GM19438 (cell line): Measurements from ENCODE around the gene TRAF4.
A peak's percentile ranks its signal among the peaks of the same experiment; 100 is the strongest.
"Not testable (repeated sequence)": the region's sequence is repeated elsewhere in the genome, so short reads cannot be mapped to it uniquely, and the experiment has no call there.

Experiments used
- ATAC-seq: cut with Tn5 transposase; IDR thresholded peaks from one replicate; pipeline ENCODE4 v1.9.1; 2021; ENCODE audit warnings: low read depth; ENCODE audit not compliant: unreplicated experiment

TRAF4 gene

DNA sequence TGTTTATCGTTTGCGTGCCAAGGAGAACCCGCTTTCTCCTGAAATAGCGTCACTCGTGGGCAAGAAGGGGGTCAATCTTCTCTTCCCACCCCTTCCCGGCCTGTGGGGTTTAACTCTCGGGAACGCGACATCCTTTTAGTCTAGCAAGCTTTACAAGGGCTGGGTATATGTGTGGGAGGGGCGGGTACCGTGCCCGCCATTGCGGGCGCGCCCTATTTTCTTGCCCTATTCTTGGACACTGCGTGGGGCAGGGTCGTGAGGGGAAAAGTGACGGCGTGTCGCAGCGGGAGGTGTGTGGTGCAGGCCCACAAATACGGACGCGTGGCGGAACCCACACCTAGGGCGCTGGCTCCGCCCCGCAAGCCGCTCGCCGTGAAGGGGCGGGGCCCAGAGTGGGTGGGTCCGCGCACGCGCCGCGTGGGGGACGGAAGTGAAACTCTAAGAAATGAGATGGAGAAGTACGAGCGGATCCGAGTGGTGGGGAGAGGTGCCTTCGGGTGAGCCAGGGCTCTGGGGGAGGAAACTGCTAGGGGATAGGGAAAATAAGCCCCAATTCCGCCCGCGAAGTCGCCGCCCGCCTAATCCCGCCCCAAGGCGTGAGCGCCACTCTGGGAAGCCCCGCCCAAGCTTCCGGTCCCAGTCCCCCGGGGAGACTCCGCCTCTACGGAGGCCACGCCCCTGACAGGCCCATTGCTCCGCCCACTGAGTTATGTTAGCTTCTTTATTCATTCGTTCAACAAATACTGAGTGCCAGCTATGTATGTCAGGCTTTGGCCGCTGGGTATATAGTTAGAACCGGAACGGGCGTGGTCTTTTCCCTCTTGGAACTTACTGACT, 15.2 kb upstream of the TRAF4 start, which contains the start of gene NEK8:
Gene NEK8 (plus strand): TSS at position 425 of the 837 bp plus-strand sequence. CDS start 26 bp downstream, at position 451.
- ATAC-seq: peak; percentile 26

DNA sequence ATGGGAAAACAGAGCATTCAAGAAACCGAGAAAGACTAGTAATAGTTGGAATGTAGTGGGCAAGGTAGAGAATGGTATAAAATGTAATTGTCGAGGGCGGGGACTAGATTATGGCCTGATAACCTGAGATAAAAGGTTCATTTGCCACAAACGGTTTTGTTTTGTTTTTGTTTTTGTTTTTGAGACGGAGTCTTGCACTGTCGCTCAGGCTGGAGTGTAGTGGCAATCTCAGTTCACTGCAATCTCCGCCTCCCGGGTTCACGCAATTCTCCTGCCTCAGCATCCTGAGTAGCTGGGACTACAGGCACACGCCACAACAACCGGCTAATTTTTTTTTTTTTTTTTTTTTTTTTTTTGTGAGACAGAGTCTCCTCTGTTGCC, 13.9 kb upstream of the TRAF4 start:
- no peak for ATAC-seq

DNA sequence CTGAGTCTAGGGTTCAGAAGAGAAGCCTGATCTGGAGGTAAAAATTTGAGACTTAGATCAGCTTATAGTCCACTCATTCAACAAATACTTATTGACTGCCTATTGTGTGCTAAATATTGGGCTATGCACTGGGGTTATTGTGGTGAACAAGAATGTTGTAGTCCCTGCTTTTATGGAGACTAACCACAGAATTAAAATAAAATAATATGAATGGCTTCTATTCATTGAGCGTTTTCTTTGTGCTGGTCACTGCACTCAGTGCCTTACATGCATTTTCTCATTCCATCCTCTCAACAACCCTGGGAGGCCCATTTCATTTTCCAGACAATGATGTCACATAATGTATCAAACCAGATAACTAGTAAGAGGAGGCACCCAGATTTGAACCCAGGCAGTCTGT, 10.5 kb upstream of the TRAF4 start:
- no peak for ATAC-seq

DNA sequence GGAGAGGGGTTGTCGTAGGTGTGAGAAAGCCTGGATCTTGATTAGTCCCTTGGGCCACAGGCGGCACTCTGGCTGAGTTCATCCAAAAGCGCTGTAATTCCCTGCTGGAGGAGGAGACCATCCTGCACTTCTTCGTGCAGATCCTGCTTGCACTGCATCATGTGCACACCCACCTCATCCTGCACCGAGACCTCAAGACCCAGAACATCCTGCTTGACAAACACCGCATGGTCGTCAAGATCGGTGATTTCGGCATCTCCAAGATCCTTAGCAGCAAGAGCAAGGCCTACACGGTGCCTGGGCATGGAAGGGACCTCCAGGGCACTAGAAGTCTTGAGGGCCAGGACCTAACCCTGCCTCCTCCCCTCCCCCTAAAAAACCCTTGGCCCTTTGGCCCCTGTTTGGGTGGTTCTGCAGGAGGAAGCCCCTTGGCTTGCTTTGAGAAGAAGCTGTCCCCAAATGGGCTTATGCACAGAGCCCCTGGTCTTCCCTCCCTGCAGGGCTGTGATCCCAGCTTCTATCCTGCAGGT, 9.0 kb upstream of the TRAF4 start:
- ATAC-seq: no peak

DNA sequence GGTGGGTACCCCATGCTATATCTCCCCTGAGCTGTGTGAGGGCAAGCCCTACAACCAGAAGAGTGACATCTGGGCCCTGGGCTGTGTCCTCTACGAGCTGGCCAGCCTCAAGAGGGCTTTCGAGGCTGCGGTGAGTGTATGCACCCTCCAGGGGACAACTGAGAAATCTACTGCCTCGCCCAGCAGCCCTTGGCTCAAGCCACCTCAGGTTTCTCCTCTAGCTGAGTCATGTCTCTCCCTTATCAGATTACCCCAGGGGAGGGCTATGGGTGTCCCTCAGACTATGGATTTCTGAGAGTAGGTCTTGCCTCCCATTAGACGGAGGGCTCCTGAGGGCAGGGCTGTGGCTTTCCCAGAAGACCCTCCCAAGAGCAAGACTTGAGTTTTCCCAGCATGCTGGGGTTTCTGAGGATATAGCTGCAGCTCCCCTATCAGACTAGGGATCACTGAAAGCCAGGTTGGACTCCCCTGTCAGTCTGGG, 8.5 kb upstream of the TRAF4 start:
- no peak for ATAC-seq

DNA sequence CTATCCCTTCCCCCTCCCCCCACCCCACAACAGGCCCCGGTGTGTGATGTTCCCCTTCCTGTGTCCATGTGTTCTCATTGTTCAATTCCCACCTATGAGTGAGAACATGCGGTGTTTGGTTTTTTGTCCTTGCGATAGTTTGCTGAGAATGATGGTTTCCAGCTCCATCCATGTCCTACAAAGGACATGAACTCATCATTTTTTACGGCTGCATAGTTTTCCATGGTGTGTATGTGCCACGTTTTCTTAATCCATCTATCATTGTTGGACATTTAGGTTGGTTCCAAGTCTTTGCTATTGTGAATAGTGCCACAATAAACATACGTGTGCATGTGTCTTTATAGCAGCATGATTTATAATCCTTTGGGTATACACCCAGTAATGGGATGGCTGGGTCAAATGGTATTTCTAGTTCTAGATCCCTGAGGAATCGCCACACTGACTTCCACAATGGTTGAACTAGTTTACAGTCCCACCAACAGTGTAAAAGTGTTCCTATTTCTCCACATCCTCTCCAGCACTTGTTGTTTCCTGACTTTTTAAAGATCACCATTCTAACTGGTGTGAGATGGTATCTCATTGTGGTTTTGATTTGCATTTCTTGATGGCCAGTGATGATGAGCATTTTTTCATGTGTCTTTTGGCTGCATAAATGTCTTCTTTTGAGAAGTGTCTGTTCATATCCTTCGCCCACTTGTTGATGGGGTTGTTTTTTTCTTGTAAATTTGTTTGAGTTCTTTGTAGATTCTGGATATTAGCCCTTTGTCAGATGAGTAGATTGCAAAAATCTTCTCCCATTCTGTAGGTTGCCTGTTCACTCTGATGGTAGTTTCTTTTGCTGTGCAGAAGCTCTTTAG, 7.7 kb upstream of the TRAF4 start:
- ATAC-seq: not testable (repeated sequence)

DNA sequence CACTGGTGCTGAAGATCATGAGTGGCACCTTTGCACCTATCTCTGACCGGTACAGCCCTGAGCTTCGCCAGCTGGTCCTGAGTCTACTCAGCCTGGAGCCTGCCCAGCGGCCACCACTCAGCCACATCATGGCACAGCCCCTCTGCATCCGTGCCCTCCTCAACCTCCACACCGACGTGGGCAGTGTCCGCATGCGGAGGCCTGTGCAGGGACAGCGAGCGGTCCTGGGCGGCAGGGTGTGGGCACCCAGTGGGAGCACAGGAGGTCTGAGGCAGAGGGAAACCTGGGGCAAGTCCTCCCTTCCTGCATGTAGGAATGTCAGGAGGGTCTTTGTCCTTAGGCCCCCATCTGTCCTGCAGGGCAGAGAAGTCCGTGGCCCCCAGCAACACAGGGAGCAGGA, 6.5 kb upstream of the TRAF4 start:
- ATAC-seq: no peak

DNA sequence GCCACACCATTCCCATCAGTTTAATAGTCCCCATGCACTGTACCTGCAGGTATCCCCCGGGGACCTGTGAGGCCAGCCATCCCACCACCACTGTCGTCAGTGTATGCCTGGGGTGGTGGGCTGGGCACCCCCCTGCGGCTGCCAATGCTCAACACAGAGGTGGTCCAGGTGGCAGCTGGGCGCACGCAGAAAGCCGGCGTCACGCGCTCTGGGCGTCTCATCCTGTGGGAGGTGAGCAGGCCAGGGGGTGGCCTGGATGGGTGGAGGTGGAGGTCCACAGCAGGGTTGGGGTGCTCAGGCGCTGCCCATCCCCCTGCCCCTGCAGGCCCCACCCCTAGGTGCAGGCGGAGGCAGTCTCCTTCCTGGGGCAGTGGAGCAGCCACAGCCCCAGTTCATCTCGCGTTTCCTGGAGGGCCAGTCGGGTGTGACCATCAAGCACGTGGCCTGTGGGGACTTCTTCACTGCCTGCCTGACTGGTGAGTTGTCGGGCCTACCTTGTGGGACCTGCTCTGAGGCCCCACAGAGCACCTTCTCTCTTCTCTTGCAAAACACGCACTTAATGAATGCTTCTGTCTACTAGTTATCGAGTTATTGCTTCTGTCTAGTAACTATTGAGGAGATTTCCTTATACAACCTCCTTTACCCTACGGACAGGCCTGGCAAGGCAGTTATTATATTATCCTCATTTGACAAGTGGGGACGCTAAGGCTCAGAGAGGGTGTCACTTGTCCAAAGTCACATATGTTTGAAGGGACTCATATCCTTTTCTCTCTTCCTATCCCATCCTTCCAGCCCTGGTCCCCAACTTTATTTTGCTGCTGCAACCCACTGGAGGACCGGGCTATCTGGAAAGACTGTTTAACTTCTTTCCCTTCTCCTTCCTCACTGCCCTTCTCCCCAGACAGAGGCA, 5.8 kb upstream of the TRAF4 start:
- ATAC-seq: peak; percentile 52

DNA sequence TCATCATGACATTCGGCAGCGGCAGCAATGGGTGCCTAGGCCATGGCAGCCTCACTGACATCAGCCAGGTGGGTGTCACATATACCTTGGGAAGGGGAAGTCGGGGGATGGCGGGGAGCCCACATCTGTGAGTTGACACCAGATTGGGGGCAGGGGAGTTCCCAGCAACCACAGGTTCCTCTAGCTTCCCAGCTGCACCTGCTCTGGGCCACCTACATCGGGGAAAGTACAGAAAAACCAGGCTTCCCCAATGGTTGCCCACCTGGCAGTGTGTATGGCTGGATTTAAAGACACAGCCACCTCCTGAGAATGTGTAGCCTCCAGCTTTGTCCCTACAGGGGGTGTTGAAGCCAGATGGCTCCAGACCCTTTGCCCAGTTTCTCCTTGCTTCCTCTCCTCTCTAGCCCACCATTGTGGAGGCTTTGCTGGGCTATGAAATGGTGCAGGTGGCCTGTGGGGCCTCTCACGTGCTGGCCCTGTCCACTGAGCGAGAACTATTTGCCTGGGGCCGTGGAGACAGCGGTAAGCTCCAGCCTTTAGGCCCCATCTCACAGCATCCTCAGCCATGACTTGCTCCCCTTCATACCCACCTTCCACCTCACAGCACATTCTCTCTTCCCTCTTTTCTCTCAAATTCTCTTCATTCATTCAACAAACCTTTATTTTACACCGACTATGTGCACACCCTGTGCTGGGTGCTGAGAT, 5.0 kb upstream of the TRAF4 start:
- ATAC-seq: no peak

DNA sequence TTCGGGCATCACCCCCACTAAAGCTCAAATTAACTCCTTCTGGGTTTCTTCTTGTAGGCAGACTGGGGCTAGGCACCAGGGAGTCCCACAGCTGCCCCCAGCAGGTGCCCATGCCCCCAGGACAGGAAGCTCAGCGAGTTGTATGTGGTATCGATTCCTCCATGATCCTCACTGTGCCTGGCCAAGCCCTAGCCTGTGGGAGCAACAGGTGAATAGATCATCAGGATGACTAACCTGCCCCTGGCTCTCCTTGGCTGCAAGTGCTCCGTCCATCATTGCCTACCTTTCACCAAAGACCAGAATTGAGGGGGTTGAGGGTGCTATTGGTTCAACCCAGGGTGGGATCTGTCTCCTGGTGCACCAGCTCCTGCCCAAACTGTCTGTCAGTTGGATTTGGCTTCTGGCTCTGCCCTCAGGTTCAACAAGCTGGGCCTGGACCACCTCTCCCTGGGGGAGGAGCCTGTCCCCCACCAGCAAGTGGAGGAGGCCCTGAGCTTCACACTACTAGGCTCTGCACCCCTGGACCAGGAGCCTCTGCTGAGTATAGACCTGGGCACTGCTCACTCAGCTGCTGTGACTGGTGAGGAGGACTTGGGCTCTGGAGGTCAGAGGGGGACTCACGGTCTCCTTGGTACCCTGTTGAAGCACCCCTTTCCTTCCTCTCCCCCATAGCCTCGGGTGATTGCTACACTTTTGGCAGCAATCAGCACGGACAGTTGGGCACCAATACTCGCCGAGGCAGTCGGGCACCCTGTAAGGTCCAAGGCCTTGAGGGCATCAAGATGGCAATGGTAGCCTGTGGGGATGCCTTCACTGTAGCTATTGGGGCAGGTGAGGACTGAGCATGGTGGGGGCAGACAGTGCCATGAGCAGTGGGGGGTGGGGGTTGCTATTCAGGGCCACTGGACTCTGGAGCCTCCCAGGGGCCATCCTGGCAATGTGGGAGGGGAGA, 3.1 kb upstream of the TRAF4 start:
- no peak for ATAC-seq

DNA sequence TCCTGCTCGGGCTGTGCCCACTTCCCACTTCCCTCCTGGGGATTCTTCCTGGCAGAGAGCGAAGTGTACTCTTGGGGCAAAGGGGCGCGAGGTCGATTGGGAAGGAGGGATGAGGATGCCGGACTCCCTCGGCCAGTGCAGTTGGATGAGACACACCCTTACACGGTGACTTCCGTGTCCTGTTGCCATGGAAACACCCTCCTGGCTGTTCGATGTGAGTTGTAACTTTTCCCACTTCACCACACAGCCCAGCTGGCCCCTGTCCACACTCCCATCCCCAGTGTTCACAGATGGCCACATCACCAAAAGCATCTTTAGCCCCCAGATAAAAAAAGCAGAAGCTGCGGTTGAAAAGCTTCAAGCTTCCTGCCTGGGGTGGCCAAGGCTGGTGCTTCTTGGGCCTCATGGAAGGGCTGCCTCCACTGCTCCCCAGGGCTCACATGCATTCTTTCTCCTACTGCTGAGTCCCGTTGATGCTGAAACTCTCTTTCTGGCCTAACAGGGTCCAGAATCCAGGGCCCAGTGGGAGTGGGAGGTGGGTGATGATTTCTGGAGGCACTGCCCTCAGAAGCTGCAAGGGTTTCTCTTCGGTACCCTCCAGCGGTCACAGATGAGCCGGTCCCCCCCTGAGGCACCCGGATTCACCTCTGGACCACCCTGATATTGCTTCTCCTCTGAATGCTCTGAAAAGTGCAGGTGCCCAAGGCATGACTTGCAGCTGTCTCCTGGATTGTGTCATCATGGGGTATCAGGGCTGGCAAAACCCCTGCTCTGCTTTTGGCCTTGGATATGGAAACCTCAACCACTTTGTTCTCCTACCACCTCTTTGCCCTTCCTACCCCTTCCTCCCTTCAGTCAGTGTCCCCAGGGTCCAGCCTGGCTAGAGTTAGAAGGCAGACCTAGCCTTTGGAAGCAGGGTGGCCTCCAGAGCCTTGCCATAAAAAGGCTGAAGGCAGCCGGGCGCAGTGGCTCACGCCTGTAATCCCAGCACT, 2.2 kb upstream of the TRAF4 start:
- no peak for ATAC-seq

DNA sequence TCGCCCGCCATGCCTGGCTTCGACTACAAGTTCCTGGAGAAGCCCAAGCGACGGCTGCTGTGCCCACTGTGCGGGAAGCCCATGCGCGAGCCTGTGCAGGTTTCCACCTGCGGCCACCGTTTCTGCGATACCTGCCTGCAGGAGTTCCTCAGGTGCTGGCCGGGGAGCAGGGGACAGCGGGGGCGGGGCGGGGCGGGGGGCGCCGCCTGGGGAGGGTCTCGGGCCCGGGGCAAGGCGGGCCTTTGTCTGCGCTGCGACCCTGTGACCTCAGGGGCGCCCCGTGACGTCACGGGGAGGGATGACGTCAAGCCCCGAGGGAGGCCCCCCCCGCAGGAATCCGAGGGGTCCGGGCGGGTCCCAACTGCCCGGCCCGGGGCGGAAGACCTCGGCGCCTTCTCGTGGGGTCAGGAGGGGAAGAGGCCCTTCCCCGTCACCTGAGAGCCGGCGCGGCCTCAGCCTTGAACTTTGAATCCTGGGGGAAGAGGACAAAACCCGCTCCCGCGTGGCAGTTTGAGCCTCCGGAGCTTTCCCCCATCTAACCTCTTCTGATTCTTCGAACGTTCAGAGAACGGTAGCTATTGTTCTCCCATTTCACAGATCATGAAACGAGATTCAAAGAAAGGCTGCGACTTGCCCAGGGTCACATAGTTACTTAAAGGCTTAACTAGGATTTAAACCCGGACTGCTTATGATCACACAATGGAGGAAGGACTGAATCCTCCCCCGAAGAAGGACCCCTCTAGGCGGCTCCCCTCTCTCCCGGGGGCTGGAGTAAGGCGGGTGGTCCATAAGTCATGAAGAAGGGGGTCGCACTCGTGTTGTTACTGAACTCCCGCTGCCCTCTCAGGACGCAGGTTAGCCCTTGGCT, 527 bp downstream of the TRAF4 start:
- no peak for ATAC-seq

DNA sequence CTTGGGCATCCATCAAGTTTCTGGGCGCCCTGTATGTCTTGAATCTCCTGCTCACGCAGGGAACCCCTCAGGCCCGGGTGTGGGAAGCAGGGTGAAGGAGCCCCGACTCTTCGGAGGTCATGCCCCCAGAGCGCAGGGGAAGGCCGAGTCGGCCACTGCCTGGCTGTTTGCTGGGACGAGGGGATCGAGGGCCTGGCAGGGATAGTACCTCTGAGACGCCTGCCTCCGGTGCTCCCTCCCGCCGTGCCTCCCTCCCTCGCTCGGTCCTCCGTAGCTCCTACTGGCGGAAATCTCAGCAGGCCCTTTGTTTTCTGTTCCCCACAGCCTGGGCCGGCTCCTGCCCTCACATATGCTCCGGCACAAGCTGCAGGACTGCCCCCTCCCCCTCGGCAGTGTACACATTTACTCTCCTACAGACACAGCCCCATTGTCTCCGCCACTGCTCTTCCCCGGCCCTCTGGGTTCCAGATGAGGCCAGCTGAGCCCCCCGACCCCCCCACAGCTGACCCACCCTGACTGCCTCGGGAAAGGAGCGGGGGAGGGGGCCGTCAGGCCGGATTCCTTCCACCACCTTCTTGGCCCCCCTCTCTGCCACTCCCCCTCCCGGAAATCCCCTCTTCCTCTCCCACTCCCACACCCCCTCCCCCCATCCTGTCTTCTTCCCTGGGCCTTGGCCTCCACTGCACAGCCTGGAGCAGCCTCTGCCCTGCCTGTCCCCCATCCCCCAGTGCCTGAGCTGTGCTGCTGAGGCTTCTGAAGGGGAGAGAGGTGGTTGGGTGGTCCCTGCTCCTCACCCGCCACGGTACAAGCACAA, 1.4 kb downstream of the TRAF4 start:
- no peak for ATAC-seq

DNA sequence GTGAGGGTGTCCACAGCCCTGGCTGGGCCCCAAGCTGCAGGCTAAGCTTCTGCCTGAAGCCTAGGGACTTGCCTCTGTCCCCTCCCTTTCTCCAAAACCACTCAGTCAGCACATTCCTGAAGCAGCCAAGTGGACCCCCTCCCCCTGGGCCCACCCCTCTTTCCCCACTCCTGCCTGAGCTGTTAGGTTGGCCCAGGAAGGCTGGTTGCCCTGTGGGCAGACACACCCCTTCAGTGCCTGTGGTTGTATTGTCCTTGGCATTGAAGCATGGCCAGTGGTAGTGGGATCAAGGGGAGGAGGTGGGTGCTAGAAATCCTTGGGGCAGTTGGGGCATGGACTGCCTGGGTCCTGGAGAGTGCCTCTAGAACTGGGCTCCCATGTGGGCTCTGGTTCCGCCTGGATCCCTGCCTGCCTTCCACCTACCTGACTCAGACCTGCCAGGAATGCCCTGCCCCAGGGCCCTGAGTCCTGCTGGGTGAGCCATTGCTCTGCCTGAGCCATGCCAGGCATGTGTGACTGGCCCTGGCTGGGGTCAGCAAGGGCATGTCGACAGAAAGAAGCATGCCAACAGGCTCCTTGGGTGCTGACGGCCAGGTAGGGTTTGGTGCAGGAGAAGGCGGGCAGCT, 2.1 kb downstream of the TRAF4 start:
- no peak for ATAC-seq

DNA sequence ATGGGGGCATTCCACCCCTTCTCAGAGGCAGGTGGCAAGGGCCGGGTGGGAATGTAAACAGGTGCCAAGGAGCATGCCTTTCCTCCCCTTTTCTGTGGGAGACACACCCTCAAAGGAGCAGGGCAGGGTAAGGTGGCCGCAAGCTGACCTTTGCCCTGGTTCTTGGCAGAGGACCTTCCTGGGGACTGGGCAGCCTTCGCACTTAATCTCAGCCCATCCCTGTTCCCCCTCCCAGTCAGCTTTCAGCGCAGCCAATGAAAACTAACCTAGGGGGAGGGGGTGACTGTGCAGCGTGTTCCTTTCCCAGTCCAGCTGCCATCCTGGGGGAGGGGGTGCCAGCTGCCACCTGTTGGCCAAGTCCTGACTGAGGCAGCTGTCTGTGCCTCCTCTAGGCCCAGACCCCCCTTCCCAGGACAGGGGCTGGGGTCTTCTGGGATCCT, 2.8 kb downstream of the TRAF4 start:
- ATAC-seq: no peak
